OCI-LY7 (cell line): ENCODE measurements around the gene RFX7.

Experiments
- EZH2phosphoT487 ChIP-seq: fragments of 200-600 bp; sonication (generic); IDR thresholded peaks from 2 replicates; pipeline ENCODE4 v1.6.1; 2018; ENCODE audit warnings: low read depth, borderline replicate concordance, mild to moderate bottlenecking, mixed run types, antibody characterized with exemption, low read length, moderate library complexity, mixed read lengths
- TF ChIP-seq, protein P1 (sequence below): fragments of 200-600 bp; sonication (generic); conservative IDR thresholded peaks from 2 replicates; pipeline ENCODE4 v1.5.1; 2014; ENCODE audit warnings: mild to moderate bottlenecking, antibody characterized with exemption, low read length, moderate library complexity, mixed read lengths

GRCh38 chr15:56205061-56205876, 38.4 kb downstream of the RFX7 start:
- TF ChIP-seq, protein P1, sequence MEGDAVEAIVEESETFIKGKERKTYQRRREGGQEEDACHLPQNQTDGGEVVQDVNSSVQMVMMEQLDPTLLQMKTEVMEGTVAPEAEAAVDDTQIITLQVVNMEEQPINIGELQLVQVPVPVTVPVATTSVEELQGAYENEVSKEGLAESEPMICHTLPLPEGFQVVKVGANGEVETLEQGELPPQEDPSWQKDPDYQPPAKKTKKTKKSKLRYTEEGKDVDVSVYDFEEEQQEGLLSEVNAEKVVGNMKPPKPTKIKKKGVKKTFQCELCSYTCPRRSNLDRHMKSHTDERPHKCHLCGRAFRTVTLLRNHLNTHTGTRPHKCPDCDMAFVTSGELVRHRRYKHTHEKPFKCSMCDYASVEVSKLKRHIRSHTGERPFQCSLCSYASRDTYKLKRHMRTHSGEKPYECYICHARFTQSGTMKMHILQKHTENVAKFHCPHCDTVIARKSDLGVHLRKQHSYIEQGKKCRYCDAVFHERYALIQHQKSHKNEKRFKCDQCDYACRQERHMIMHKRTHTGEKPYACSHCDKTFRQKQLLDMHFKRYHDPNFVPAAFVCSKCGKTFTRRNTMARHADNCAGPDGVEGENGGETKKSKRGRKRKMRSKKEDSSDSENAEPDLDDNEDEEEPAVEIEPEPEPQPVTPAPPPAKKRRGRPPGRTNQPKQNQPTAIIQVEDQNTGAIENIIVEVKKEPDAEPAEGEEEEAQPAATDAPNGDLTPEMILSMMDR = no peak
- TF ChIP-seq EZH2phosphoT487 = no peak
